ENCODE results near the gene IL12B. TPM values are rescaled to one million over a fixed set of nuclear protein-coding genes. Genes with fewer than 3 reads are reported as not detected.
"Not testable (repeated sequence)": the region's sequence is repeated elsewhere in the genome, so short reads cannot be mapped to it uniquely, and the experiment has no call there.

The IL12B gene
- total and polyA plus RNA-seq, 2 donors: not detected

- not testable (repeated sequence) for DNase-seq (ENCODE audit: extremely low spot score); H3K36me3 ChIP-seq (ENCODE audit: insufficient read depth); H3K4me3 ChIP-seq (ENCODE audit: low read depth, low read length); H3K27ac ChIP-seq (ENCODE audit: low read depth); H3K4me1 ChIP-seq (ENCODE audit: insufficient read depth)
- WGBS: 97% methylated on average over 5 of the region's 5 CpGs
Observed at GRCh38 chr5:159297300-159297699, 33.0 kb downstream of the IL12B start.

GRCh38 chr5:159294921-159295320, 35.4 kb downstream of the IL12B start:
- DNase-seq (ENCODE audit: extremely low spot score): no peak
- Histone ChIP-seq H3K36me3 (ENCODE audit: insufficient read depth) (no peaks in the 10 kb centered on the region), H3K4me3 (ENCODE audit: low read depth, low read length) (no peak overlapping the region), H3K27ac (ENCODE audit: low read depth) (no peak overlapping the region), H3K4me1 (ENCODE audit: insufficient read depth) (no peaks in the 10 kb centered on the region)
- whole genome bisulfite sequencing: 94% methylated on average over 5 of the region's 5 CpGs

- WGBS: 69% methylated on average over 4 of the region's 4 CpGs
- H3K4me3 ChIP-seq (ENCODE audit: low read depth, low read length): no peak overlapping the region
- no peak overlapping the region for H3K27ac ChIP-seq (ENCODE audit: low read depth)
- H3K36me3 ChIP-seq (ENCODE audit: insufficient read depth): no peaks in the 10 kb centered on the region
- no peak for DNase-seq (ENCODE audit: extremely low spot score)
- no peaks in the 10 kb centered on the region for H3K4me1 ChIP-seq (ENCODE audit: insufficient read depth)
Observed at GRCh38 chr5:159290741-159291140, 39.5 kb downstream of the IL12B start.

GRCh38 chr5:159286420-159287035, 43.8 kb downstream of the IL12B start:
- DNase-seq (ENCODE audit: extremely low spot score): no peak
- Histone ChIP-seq H3K4me1 (ENCODE audit: insufficient read depth) (no peaks in the 10 kb centered on the region), H3K36me3 (ENCODE audit: insufficient read depth) (peaks cover 2% of the 10 kb centered on the region), H3K4me3 (ENCODE audit: low read depth, low read length) (no peak overlapping the region), H3K27ac (ENCODE audit: low read depth) (no peak overlapping the region)
- 58% methylated on average over 8 of the region's 8 CpGs for WGBS

GRCh38 chr5:159274676-159275075, 55.6 kb downstream of the IL12B start:
- peaks cover 4% of the 10 kb centered on the region for H3K36me3 ChIP-seq (ENCODE audit: insufficient read depth)
- no peaks in the 10 kb centered on the region for H3K4me1 ChIP-seq (ENCODE audit: insufficient read depth)
- no peak overlapping the region for H3K27ac ChIP-seq (ENCODE audit: low read depth)
- DNase-seq (ENCODE audit: extremely low spot score): no peak
- no peak overlapping the region for H3K4me3 ChIP-seq (ENCODE audit: low read depth, low read length)

- Histone ChIP-seq H3K4me3 (ENCODE audit: low read depth, low read length) (no peak overlapping the region), H3K27ac (ENCODE audit: low read depth) (no peak overlapping the region), H3K4me1 (ENCODE audit: insufficient read depth) (no peaks in the 10 kb centered on the region), H3K36me3 (ENCODE audit: insufficient read depth) (peaks cover 4% of the 10 kb centered on the region)
- DNase-seq (ENCODE audit: extremely low spot score): no peak
Observed at GRCh38 chr5:159273923-159274322, 56.4 kb downstream of the IL12B start.

- 81% methylated on average over 2 of the region's 2 CpGs for whole genome bisulfite sequencing
- Histone ChIP-seq H3K4me3 (ENCODE audit: low read depth, low read length) (no peak overlapping the region), H3K4me1 (ENCODE audit: insufficient read depth) (no peaks in the 10 kb centered on the region), H3K36me3 (ENCODE audit: insufficient read depth) (peaks cover 2% of the 10 kb centered on the region), H3K27ac (ENCODE audit: low read depth) (no peak overlapping the region)
- no peak for DNase-seq (ENCODE audit: extremely low spot score)
Observed at GRCh38 chr5:159269723-159270122, 60.6 kb downstream of the IL12B start.

- not testable (repeated sequence) for H3K4me3 ChIP-seq (ENCODE audit: low read depth, low read length); H3K27ac ChIP-seq (ENCODE audit: low read depth); H3K36me3 ChIP-seq (ENCODE audit: insufficient read depth); DNase-seq (ENCODE audit: extremely low spot score); H3K4me1 ChIP-seq (ENCODE audit: insufficient read depth)
- WGBS: 96% methylated on average over 2 of the region's 2 CpGs
Observed at GRCh38 chr5:159266764-159267163, 63.5 kb downstream of the IL12B start.

Small RNAs within 50 kb of the gene (small RNA-seq; reads per million reads assigned to genes)
- gene RNU4ATAC2P: not detected

Other genes with a start within 250 kb of the IL12B start
- gene EBF1, start 230.6 kb downstream of the IL12B start, total RNA-seq: 44.1 TPM
- 16.8 TPM for gene EBF1, start 230.6 kb downstream of the IL12B start, polyA plus RNA-seq
- gene RNF145, start 120.9 kb downstream of the IL12B start, total RNA-seq: 47.6 TPM
- 64.6 TPM for gene RNF145, start 120.9 kb downstream of the IL12B start, polyA plus RNA-seq
- gene UBLCP1, start 67.2 kb downstream of the IL12B start, total RNA-seq: 22.0 TPM
- gene UBLCP1, start 67.2 kb downstream of the IL12B start, polyA plus RNA-seq: 19.3 TPM